HG02763 (cell line): ENCODE data around the gene GUCY1B1.

Source experiments
- ATAC-seq: cut with Tn5 transposase; IDR thresholded peaks from one replicate; pipeline ENCODE4 v1.9.1; 2021; ENCODE audit warnings: mild to moderate bottlenecking, moderate library complexity; ENCODE audit not compliant: unreplicated experiment

GUCY1B1 gene

DNA sequence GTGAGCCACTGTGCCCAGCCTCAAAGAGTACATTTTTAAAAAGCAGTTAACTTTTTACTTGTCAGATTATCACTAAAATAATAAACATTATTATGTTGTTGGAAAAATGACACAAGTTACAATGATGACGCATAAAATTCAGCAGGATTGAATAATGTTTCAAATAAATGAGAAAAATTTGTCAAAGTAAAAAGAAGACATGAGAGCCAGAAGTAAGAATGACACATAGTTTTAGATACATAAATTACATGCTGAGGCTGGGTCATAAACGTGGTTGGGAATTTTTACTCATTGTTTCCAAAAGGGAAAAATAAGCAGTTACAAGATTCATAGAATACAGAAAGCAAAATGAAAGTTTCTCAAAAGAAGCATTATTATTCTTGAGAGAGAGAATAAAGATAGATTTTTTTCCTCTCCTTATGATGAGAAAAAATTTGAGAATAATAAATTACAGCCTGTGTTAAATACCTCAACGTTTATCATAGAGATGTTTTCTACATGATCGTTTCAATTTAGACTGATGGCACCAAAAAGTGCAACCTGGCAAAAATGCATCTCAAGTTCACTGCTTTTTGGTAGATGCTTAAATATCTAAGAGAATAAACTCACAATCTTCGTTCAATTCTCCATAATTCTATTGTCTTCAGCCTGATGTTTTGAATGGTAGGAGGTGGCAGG lies 40.4 kb downstream of the GUCY1B1 start:
- ATAC-seq, result no peak

GRCh38 chr4:155799794-155800123 lies 40.9 kb downstream of the GUCY1B1 start:
- no peak for ATAC-seq

GRCh38 chr4:155800685-155801343 lies 42.0 kb downstream of the GUCY1B1 start:
- no peak for ATAC-seq

DNA sequence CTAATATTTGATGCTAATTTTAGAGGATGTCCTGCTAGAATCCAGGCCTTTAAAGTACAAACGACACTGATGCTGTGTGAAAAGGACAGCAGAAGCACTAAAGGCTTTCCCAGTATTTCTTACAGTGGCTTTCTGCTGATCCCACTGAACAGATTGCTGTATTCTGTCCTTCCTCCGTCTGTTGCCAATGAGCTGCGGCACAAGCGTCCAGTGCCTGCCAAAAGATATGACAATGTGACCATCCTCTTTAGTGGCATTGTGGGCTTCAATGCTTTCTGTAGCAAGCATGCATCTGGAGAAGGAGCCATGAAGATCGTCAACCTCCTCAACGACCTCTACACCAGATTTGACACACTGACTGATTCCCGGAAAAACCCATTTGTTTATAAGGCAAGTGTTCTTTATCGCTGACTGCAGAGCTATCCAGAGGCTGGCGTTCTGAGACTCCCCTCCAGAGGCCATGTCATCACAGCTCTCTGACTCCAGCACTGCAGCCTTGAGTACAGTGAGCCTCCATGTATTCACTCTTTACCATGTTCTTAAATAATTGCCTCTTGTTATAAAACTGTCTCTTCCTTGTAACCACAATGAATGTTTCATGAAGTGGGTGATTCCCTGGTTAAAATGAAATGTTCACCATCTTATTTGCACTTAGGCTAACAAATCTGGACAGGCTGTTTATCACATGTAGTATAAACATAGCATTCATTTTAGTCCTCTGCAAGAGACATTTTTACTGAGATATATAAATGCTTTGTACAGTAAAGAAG lies 43.6 kb downstream of the GUCY1B1 start:
- ATAC-seq, result no peak

- ATAC-seq, result no peak
These were observed 46.2 kb downstream of the GUCY1B1 start for GRCh38 chr4:155805016-155805415.

GRCh38 chr4:155807021-155807420 lies 48.2 kb downstream of the GUCY1B1 start:
- no peak for ATAC-seq

- ATAC-seq, result peak; percentile 97
These were observed 51.0 kb downstream of the GUCY1B1 start for GRCh38 chr4:155809835-155810234.

GRCh38 chr4:155811083-155811482 lies 52.3 kb downstream of the GUCY1B1 start:
- no peak for ATAC-seq

DNA sequence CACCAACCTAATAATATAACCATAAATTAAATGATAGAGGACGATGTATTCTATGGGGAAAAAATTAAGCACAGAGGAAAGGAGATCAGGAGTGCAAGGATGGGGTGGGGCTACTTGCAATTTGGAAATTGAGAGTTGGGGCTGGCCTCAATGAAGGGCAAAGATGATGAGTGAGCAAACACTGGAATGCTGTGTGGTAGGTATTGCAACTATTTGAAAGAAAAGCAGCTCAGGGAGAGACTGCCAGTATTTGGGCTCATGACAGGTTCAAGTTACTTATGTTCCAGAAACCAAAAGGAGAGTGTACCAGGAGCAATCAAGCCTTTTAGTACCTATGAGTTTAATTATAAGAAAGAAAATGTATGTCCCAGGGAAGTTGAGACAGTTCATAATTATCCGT lies 59.8 kb downstream of the GUCY1B1 start:
- no peak for ATAC-seq

DNA sequence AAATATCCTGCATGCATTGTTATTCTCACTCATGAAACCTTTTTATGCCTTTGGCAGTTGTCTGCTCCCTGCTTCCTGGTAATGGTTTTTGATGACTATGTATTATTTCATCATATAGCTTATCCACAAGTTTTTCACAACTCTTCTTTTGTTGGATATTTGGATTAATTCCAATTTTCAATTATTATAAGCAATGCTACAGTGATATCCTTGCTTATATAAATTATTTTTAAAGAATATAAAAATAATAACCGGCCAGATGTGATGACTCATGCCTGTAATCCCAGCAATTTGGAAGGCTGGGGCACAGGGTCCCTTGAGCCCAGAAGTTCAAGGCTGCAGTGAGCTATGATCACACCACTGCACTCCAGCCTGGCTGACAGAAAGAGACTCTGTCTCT lies 60.2 kb downstream of the GUCY1B1 start:
- ATAC-seq, result no peak

GRCh38 chr4:155820887-155821518 lies 62.2 kb downstream of the GUCY1B1 start:
- no peak for ATAC-seq

- ATAC-seq, result no peak
These were observed 63.8 kb downstream of the GUCY1B1 start for GRCh38 chr4:155822572-155822971.

- no peak for ATAC-seq
These were observed 69.8 kb downstream of the GUCY1B1 start for GRCh38 chr4:155828628-155829027.

DNA sequence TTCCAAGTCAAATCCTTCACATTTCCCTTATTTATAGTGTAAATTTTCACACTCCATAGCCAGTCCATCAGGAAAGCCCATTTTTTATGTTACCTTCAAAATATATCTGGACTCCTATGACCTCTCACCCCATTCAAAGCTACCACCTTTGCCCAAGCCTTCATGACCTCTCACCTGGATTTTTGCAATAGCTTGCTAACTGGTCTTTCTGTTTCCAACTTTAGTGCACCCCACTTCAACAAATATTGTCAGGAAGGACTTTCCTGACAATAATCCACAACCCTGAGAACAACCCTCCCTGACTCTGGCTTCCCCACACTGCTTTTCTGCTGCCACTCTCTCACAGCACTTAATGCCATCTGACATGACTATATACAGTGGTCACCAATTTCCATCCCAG lies 73.8 kb downstream of the GUCY1B1 start:
- ATAC-seq, result no peak

DNA sequence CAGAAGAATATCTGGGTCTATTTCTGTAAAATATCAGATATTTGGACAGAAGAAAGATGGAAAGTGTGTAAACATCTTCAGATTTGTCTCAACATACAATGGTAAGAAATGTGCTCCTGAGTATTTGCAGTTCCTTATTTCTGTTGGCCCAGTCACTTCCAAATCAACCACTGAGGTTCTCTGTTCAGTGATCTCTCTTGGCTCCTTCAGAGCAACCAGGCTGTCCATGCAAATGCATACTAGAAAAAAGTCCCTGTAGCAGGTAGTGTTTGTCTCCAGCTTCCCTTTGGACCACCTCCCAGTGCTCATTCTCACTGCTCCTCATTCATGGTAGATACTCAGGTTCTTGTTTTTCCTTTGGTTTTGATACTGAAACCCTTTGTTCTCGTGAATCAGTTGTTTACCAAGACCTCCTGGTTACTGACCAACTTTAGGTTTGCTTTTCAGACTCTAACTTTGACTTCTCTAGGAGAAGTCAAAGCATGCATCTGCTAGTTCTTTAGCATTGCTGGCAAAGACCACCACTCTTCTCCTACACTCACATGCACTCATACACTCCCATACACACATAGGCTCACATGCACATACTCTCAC lies 78.5 kb downstream of the GUCY1B1 start:
- no peak for ATAC-seq

DNA sequence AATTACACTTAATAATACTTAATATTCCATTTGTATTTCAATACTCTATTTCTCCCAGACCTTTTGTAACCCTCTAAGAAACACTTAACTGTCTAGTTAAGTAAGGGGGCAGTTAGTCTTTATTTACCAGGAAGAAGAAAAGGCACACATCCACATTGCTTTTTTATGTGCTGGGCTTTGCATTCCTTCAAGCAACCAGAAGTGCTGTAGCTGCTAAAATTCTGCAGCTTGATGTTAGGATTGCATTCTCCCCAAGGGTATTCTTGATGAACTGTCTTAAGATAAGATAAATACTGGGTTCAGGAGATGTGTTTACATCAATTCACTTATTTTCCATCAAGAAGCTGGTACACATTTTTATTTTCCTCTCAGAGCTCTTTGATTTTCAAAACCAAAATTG lies 83.3 kb downstream of the GUCY1B1 start:
- no peak for ATAC-seq

DNA sequence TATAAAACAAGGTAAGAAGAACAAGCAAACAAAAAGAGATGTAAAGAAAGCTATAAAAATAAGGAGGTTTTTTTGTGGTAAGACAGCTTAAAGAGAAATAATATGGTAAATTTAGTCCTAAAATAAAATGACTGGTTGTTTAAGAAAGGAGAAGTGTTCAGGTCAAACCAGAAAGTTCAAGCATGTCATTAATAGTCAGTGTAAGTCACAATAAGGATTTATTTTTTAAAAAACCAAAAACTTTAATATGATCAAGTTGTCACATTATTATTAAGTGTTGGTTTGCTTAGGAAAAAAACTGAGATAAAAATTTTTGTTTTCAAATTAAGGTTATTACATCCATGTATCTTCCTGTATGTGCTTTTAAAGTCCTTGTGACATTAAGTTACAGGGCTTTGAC lies 88.1 kb downstream of the GUCY1B1 start:
- ATAC-seq, result no peak

- no peak for ATAC-seq
These were observed 90.2 kb downstream of the GUCY1B1 start for GRCh38 chr4:155849042-155849441.

- ATAC-seq, result no peak
These were observed 94.4 kb downstream of the GUCY1B1 start for GRCh38 chr4:155853189-155853588.

DNA sequence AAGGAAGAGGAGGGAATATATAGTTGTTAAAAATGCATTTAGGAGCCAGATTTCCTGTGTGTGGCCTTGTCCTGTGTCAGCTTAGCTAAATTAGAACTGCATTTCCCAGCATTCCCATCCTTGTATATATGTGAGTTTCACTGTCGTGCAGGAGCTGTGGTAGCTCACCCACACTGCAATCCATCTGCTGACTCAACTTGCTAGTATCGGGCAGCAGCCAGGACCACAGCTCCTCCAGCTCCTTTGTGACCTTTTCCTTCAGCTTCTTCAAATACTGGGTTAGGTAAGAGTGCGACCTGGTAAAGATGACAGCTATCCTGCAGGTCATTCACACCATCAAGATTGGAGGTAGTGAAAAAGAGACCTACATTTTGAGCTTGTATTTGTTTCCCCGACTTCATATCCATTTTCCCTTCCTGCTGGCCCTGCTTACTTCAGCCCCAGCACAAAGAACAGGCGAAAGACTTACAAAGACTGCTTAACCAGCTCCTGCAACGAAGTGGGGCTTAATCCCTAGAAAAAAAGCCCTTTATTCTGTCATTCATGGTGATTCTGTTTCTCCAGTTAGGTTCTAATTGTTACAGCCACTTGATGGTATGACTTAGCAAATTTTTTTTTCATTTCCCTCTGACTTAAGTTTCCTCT lies 95.9 kb downstream of the GUCY1B1 start:
- ATAC-seq, result no peak

DNA sequence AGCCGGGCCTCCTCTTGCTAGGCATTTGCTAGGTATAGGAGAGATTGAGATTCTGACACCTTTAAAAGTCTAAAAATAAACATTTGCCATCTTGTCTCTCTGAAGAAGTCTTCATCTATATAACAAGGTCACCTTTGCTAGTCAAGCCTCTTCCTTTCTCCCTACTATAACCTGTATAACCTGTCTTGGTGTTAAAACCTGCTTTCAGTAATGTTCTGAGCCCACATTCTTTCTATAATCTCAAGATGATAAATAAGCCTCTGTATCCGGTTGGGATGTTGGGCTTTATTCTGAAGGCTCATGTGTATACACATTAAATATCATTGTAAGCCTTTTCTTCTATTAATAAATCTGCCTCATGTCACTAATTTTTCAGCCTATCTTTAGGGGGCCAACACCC lies 97.1 kb downstream of the GUCY1B1 start:
- no peak for ATAC-seq
